ENCODE measurements around the gene DUSP15. TPM values are rescaled to one million over a fixed set of nuclear protein-coding genes. Genes with fewer than 3 reads are reported as not detected.

The DUSP15 gene
- total and polyA plus RNA-seq, 8 donors, result 0.45 to 4.7 (median 2.9) TPM; not detected in 3

DNA sequence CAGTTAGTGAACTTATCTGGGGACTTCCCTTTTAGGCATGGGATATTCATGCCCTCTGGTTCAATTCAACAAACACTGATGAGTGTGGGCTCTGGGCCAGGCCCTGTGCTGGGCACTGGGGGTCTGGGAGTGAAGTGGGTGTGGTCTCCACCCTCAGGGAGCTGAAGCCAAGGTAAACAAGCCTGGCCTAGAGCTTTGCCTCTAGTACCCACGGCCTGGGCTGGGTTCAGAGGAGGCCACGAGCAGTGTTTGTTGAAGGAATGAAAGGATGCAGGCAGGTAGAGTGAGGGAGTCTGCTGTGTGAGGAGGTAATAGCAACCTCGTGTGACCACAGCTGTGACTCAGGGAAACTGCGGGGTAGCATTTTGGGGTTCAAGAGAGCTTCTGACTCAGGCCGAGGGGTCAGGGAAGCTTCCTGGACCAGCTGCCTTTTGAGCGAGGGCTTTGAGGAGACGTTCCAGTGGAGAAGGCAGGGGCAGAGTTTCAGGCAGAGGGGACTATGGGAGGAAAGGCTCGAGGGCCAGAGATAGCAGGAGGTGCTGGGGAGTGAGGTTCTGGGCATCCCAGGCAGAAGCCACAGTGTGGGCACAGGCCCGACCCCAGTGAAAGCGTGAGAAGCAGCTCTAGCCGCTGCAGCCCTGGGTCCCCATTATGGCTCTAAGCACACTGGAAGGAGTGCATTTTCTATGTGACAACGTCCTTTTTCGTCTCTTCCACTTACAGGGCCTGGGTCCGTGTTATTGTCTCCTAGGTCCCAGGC, 45.6 kb downstream of the DUSP15 start:
- H3K4me3 ChIP-seq, result no peak overlapping the region
- peaks cover 0 to 3% (median 0%) of the 10 kb centered on the region in 3 donors for H3K27me3 ChIP-seq
- 61 to 77% (median 68%) methylated on average over 13 to 14 of the region's 14 CpGs for WGBS, 5 donors
- no peak for DNase-seq
- H3K4me1 ChIP-seq, result peaks cover 0 to 11% (median 10%) of the 10 kb centered on the region in 4 donors
- no peak overlapping the region for H3K27ac ChIP-seq
- no peaks in the 10 kb centered on the region for H3K9me3 ChIP-seq
- intact Hi-C loops (cut with DNase I; ENCODE audit: low total_unique reads), result loop anchor here (10.0 kb wide), 2 partner anchors 200 to 260 kb away; no protein-coding TSS in a partner anchor
- TF ChIP-seq, protein P1, sequence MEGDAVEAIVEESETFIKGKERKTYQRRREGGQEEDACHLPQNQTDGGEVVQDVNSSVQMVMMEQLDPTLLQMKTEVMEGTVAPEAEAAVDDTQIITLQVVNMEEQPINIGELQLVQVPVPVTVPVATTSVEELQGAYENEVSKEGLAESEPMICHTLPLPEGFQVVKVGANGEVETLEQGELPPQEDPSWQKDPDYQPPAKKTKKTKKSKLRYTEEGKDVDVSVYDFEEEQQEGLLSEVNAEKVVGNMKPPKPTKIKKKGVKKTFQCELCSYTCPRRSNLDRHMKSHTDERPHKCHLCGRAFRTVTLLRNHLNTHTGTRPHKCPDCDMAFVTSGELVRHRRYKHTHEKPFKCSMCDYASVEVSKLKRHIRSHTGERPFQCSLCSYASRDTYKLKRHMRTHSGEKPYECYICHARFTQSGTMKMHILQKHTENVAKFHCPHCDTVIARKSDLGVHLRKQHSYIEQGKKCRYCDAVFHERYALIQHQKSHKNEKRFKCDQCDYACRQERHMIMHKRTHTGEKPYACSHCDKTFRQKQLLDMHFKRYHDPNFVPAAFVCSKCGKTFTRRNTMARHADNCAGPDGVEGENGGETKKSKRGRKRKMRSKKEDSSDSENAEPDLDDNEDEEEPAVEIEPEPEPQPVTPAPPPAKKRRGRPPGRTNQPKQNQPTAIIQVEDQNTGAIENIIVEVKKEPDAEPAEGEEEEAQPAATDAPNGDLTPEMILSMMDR (IDR thresholded peaks at IDR 0.05), result no peak
- TF ChIP-seq EP300 (IDR thresholded peaks at IDR 0.05), result no peak
- no peak for TF ChIP-seq POLR2AphosphoS5 (IDR thresholded peaks at IDR 0.05)
- no peak for TF ChIP-seq POLR2A (IDR thresholded peaks at IDR 0.05)
- H3K36me3 ChIP-seq, result no peaks in the 10 kb centered on the region

DNA sequence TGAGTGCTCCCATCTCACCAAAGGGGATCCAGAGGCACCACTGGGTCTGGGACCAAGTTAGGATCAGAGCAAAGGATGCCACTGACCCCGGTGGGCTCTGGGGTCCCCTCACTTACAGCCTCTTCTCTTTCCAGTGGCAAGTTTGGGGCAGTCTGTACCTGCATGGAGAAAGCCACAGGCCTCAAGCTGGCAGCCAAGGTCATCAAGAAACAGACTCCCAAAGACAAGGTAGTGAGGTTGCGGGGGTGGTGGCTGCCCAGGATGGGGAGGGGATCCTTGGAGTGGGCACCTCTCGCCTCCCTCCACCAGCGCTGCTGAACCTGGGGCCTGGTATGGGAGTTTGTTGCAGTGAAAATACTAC, 46.2 kb downstream of the DUSP15 start:
- Histone ChIP-seq H3K9me3 (no peaks in the 10 kb centered on the region), H3K36me3 (no peaks in the 10 kb centered on the region), H3K4me1 (peaks cover 0 to 11% (median 10%) of the 10 kb centered on the region in 4 donors), H3K27ac (no peak overlapping the region), H3K4me3 (no peak overlapping the region), H3K27me3 (peaks cover 0 to 4% (median 3%) of the 10 kb centered on the region in 3 donors)
- intact Hi-C loops (cut with DNase I; ENCODE audit: low total_unique reads), result loop anchor here (10.0 kb wide), 2 partner anchors 201 to 261 kb away; no protein-coding TSS in a partner anchor
- WGBS, 5 donors, result 76 to 89% (median 88%) methylated on average over 4 of the region's 4 CpGs
- no peak for DNase-seq
- TF ChIP-seq, protein P1 (IDR thresholded peaks at IDR 0.05), result no peak
- TF ChIP-seq POLR2AphosphoS5 (IDR thresholded peaks at IDR 0.05) (no peak), EP300 (IDR thresholded peaks at IDR 0.05) (no peak), POLR2A (IDR thresholded peaks at IDR 0.05) (no peak)

DNA sequence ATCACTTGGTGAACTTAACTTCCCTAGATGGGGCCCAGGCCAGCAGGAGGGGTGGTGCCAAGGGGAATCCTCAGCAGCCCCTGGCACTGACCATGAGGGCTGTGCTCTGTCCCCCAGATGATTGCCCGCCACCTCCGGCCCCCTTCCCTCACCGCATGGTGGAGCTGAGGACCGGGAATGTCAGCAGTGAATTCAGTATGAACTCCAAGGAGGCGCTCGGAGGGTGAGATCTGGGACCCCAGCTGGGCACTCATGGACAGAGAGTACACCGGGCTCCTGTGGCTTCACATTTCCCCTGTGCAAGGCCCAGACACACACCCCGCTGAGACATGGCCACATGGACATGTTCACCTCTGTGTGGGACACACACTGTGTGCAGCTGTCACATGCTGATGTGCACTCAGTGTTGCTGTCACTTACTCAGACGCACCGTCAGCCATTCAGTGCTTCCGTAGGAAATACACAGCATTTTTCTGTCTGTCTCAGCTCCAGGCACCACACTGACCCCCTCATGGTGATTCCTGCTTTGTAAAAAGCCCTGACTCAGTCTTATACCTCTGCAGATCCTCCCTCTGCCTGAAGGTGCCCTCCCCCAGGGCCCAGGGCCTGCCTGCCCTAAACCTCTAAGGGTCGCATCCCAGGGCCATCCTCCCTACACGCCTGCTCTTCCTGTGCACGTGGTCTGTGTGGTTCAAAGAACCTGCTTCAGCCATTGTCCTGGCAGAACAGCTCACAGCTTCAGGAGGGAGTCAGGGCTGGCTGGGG, 46.8 kb downstream of the DUSP15 start:
- Histone ChIP-seq H3K36me3 (no peaks in the 10 kb centered on the region), H3K27me3 (peaks cover 0 to 4% (median 3%) of the 10 kb centered on the region in 3 donors), H3K4me1 (peaks cover 0 to 11% (median 10%) of the 10 kb centered on the region in 4 donors), H3K4me3 (no peak overlapping the region), H3K27ac (no peak overlapping the region), H3K9me3 (no peaks in the 10 kb centered on the region)
- DNase-seq, result no peak
- WGBS, 5 donors, result 62 to 73% (median 68%) methylated on average over 7 to 14 of the region's 14 CpGs
- intact Hi-C loops (cut with DNase I; ENCODE audit: low total_unique reads), result loop anchor here (10.0 kb wide), 2 partner anchors 201 to 261 kb away; no protein-coding TSS in a partner anchor
- TF ChIP-seq POLR2A (IDR thresholded peaks at IDR 0.05) (no peak), EP300 (IDR thresholded peaks at IDR 0.05) (no peak), POLR2AphosphoS5 (IDR thresholded peaks at IDR 0.05) (no peak)
- TF ChIP-seq, protein P1 (IDR thresholded peaks at IDR 0.05), result no peak
